ENCODE data around the gene NELFB.

Gene NELFB

DNA sequence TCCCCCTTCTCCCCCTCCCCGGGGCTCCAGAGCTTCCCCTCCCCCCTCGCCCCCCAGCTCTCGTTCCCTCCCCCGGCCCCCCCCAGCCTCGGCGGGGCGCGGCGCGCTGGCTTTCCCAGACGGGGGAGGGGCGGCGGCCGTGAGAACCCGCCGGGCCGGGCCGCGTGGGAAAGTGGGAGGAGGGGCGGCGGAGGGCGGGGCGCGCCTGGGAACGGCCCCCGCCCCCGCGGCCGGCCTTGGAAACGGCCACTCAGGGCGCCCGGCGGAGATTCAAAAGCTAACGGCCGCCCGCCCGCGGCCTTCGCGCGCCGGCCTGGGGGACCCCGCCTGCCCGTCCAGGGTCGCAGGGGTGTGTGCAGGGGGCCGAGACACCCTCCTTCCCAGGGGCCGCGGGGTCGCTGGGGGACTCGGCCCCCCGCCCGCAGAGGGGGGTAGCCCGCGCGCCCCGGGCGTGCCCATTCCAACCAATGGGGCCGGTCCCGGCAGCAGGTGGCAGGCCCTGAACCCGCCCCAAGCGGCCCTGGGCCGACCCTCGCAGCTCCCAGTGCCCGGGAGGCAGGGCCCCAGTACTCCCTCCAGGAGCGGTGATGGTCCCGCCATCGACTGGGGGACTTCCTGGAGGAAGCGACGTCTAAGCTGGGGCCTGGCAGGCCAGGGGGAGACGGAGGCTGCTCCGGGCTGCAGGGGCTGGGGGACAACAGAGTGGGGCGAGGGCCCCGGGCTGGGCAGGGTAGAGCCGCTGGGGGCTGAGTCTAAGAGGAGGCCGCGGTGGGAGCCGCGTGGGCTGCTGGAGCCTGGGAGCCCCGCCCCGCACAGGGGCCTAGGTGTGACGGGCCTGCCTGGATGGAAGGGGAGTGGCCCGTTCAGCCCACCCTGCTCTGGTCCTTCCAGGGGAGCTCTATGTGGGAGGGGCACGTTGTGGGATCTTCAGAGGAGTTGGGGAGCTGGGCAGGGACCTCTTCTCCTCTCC is 61.2 kb downstream of the NELFB start:
- DNase-seq, result peak; percentile 55

DNA sequence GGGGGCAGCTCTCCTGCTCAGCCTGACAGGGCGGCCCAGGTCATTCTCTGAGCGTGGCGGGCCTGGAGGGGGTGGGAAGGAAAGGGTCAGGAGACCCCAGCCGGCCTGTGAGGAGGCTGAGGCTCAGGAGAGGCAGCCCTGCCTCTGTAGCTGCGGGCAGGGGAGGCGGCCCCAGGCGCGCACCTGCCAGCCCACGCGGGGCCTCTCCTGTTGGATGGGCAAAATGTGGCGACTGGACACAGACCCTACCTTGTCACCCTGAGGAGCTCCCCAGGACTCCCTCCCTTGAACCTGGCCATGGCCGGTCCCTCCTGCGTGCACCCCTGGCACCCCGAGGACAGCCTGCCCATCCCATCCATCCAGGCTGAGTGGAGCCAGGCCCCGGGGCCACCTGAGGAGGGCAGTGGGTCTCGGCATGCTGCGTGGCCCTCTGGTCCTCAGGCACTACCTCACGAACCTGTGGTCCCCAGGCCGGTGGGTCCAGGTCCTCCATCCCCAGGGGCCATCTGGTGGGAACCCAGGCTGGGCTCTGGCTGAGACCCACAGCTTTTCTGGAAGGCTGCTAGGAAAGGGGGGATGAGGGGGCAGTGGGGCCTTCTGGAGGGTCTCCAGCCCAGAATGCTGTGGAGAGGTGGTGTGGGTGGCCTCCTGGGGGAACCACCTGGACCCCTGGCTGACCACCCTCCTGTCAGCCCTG is 62.0 kb downstream of the NELFB start:
- DNase-seq, result no peak

DNA sequence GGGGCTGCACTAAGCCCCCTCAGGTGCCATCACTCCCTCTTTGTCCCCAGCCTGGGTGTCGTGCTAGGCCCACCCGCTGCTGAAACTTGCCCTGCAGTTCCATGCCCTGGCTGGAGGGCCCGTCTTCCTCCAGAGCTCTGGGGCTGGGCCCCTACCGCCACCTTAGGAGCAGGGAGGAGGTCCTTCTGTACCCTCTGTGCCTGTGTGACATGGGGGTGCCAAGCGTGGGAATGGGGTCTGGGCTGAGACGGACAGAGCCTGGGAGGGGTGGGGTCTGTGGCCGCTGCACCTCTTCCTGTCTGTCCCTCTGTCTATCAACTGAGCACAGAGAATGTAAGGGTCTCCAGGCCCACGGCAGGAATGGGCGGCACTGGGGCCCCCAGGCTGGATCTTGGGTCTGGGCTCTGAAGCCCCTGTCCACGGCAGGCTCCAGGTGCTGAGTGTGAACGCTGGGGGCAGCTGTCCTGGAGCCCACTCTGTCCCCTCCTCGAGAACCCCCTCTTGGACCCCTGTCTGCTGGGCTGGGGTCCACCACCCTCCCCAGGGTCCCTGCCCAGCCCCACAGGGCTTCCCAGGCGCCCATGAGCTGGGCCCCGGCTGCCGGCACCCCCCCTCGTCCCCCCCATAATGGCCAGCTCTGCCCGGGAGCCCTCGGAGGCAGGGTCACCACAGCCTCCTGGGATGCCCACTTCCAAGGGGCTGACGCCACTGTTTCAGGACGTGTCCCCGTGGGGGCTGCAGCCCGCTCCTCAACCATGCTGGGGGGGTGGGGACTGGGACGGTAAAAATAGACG is 62.8 kb downstream of the NELFB start:
- no peak for DNase-seq

DNA sequence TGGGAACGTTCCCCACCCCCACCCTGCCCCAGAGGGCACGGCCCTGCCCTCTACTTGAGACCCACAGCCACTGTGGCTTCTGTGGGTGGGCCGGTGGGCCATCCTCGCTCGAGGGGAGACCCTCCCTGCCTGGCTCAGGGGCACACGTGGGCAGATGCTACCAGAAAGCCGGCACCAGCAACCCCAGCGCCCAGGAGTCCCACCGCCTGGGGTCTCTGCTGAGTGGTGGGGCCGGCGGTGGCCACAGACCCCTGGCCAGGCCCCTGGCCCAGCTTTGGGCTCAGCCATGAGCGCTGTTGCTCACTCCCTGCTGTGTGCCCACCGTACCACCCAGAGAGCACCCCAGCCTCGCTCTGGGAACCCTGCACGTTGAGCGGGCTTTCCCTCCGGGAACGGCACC is 63.5 kb downstream of the NELFB start:
- DNase-seq, result no peak

DNA sequence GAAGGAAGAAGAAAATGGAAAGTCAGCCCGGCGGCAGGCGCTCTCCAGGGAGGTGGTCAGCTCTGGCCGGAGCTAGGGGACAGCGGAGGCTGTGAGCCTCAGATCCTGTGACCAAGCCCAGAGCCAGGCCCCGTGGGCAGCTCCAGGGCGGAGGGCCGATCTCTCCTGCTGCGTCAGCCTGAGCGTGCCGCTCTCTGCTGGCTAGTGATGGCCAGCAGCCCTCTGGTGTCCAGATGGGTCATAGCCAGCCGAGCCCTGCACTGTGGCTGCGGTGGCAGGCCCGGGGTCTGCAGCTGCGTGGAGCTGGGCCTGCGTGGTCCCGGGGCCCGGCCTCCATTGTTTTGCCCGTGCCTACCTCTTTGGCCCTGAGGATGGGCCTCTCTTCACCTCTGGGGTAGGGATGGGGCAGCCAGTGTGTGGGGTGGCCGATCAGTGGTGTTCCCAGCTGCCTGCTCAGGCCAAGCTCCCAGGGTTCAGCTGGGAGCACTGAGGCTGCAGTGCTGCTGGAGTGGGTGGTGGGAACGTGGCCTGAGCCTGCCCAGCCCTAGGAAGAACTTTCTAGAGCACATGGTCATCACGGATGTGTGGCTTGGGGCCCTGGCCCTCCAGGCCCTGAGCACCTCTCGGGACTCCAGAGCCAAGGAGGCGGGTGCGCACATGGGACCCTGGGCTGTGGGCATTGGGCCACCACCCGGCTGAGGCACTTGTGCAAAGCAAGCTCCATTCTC is 64.0 kb downstream of the NELFB start:
- no peak for DNase-seq

DNA sequence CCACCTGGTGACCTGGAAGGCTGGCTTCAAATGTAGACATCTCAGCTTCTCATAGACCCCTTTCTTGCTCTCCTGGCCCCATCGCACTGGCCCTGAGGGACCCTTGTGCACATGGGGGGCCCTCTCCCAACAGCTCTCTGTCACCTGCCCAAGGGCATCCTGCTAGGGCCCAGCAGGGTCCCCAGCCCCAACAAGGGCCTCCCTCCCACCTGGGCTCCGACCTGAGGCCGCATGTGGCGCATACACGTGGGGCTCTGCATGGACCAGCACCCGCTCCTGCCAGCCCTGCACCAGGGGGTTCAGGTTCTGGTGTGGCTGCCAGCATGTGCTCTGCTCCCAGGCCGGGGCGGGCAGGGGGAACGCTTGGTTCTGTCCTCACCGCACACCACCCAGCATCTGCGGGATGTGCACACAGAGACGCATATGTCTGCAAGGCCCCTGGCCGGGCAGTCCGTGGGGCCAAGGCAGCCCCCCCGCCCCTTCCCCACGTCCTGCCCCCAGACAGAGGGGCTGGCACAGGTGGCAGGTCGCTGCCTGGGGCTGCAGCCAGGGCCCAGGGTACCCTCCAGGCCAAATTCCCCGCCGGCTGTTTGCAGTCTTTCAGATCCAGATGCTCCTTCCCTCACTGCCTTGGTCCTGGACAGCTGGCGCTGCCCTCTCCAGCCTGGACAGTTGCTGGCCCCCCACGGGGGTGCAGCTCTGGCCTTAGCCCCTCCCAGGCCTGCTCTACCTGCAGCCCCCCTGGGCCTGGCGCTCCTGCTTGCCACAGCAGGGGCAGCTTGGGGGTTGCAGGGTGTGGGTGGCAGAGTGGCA is 64.8 kb downstream of the NELFB start:
- DNase-seq, result no peak

DNA sequence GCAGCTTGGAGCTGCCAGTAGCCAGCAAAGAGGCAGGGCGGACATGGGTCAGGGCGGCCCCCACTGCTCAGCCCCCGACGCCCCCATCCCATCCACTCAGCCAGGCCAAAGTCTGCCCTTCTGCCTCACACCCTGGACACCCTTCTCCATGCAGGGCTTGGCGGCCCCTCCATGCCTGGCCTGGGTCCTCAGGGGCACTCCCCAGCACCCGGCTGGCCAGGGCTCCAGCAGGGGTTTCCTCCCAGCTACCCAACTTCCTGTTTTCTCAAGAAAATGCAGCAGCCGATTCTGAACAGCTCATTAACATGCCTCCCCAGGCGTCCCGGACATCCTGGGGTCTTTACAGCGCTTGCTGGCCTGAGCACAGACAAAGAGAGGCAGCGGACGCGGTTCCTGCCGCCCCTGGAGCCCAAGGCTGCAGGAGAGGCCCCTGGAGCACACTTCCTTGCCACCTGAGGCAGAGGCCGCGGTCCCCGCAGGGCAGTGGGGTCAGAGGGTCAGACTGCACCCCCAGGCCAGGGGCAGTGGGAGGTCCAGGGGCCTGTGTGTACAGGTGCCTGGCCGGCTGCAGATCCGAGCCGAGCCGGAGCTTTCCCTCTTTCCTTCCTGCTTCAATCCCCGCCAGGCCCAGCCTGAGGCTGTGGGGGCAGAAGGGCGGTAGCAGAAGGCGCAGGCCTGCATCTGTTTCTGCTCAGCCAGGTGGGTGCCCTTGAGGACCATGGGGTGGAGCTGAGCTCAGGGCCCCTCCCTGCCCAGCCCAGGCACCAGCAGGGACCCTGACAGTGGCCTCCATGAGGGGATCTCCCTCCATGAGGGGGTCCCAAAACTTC is 65.6 kb downstream of the NELFB start:
- no peak for DNase-seq

DNA sequence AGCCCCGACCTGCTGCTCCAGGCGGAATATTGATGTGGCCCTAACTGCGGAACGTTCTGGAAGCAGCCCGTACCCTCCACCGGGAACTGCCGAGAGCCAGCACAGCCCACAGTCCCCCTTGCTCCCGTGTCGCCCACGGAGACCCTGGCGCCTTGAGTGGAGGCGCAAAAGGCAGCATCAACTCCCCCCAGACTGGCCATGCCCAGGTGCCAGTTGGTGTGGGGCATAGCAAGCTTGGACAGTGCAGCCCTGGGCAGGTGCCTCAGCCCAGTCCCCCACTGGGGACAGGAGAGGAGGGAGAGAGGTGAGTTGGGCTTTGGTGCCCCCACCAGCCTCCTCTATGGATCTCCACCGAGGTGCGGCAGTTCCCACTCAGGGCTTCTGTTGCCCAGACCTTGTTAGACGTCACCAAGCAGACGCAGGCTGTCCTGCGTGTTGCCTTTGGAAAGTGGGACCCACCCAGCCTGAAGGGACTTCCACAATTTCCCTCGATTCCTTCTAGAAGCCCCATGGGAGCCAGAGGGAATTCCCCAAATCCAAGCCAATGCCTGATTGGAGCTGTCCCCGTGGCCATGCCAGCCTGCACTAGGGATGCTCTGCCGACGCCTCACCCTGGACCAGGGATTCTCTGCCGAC is 66.7 kb downstream of the NELFB start:
- DNase-seq, result no peak
